Prostate gland (tissue), 2 donors: Measurements from ENCODE around the gene PCTP. TPM values are rescaled to one million over a fixed set of nuclear protein-coding genes. Genes with fewer than 3 reads are reported as not detected.

Experiments
- DNase-seq: peaks from one replicate; pipeline ENCODE4 v3.0.0-alpha.2; 2019; ENCODE audit warnings: low spot score
- H3K27ac ChIP-seq, 2 donors: fragments of 200-600 bp; sonication (generic); 2 replicates each; pipeline ENCODE4 v1.5.1; 2017 to 2019
- H3K27me3 ChIP-seq: fragments of 200-600 bp; sonication (generic); replicated peaks from 2 replicates; pipeline ENCODE4 v1.5.1; 2019; ENCODE audit not compliant: insufficient read depth
- H3K36me3 ChIP-seq, 2 donors: fragments of 200-600 bp; sonication (generic); 1 replicate in 1 of 2; 2 replicates in 1 of 2; pipeline versions ENCODE4 v1.5.1 to v1.8.1; 2017 to 2019
- H3K4me1 ChIP-seq: fragments of 200-600 bp; sonication (generic); replicated peaks from 2 replicates; pipeline ENCODE4 v1.5.1; 2019
- H3K4me3 ChIP-seq, 2 donors: fragments of 200-600 bp; sonication (generic); 2 replicates each; pipeline ENCODE4 v1.5.1; 2017 to 2019
- H3K9me3 ChIP-seq: fragments of 200-600 bp; sonication (generic); 2 replicates; pipeline ENCODE4 v1.5.1; 2017
- POLR2A ChIP-seq: fragments of 450-650 bp; IDR thresholded peaks from one replicate; pipeline ENCODE4 v1.6.1; 2016; ENCODE audit warnings: antibody characterized with exemption, mild to moderate bottlenecking
- POLR2AphosphoS5 ChIP-seq: sonication (generic); formaldehyde crosslinking; IDR thresholded peaks from one replicate; pipeline ENCODE4 v1.6.1; 2017; ENCODE audit warnings: antibody characterized with exemption
- WGBS: methylation state at CpG from one replicate; pipeline ENCODE4 v1.1.5; 2018; 5-methylcytosine and 5-hydroxymethylcytosine counted together
- intact Hi-C: fragments of 100-400 bp; cut with DNase I; formaldehyde crosslinking; loops from one replicate; pipeline ENCODE4 v1.14.2; 2022
- total RNA-seq, 2 donors: library from RNA; depleted of rRNA; stranded (reverse); fragments of >200 nt; gene quantifications; one replicate each; pipeline ENCODE4 v1.1.0, GENCODE V29; 2016
- TF ChIP-seq, protein P1 (sequence below), 4 experiments: fragments of 200-600 bp in 2 of 4; fragments of 450-650 bp in 2 of 4; sonication (generic) in 2 of 4; IDR thresholded peaks; 1 replicate in 3 of 4; 2 replicates in 1 of 4; pipeline ENCODE4 v1.5.1; 2016 to 2019; ENCODE audit warnings: antibody characterized with exemption in 4 of 4, mild to moderate bottlenecking in 2 of 4, moderate library complexity in 2 of 4

PCTP gene
- total RNA-seq, 2 donors from 2014 or later, result 14.7 to 21.9 TPM

DNA sequence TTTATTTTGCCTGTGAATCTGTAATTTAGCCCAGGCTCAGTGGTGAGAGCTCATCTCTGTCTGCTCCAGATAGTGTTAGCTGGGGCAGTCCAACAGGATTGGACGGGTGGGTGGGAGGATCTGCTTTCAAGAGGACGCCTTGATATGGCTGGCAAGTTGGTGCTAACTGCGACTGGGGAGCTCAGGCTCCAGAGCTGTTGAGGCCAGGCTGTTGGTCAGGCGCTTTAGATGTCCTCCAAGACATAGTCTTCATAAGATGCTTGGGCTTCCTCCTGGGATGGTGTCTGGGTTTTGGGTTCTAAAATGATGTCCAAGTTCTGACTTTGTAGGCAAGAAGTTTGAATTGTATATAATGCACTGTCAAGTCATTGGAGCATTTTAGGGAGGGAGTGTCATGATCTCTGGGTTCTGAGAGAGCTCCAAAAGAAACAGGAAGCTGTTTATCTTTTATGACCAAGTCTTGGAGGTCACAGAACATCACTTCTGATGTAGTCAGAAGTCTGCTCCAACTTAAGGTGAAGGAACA is 12.8 kb upstream of the PCTP start:
- 87% methylated on average over 4 of the region's 4 CpGs for WGBS

DNA sequence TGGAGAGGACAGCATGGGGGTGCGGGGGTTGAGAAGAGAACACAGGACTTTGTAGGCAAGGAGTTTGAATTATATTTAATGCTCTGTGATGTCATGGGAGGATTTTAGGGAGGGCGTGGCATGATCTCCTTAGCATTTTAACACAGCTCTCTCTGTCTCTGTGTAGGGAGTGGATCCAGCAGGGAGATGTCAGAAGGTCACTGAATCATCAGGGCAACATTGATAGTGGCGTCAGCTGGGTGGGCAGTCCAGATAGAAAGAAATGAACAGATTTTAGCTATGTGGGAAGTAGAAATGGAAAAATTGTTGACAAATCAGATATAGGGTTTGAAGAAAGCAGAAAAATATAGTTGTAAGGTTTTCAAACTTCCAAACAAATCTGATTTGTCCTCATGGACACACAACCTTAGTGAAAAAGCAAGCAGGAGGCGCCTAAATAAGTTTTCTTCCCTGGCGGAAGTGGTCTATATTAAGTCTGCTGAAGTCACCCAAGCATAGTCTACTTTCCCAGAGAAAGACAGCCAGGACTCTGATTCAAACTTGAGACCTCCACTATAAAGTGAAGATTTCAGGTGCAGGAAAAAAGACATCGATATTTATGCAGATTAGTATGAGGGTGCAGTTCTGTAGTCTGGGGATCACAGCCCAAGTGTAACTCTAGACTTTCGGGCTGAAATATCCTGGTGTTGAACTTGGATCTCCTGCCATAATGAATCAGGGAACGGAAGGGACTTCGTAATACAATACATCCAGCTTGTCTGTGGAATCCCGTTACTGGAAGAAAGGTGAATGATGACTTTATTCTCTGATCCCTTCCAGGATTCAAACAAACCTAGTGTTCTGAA is 10.1 kb upstream of the PCTP start:
- WGBS, result 68% methylated on average over 10 of the region's 10 CpGs
- TF ChIP-seq, protein P1, sequence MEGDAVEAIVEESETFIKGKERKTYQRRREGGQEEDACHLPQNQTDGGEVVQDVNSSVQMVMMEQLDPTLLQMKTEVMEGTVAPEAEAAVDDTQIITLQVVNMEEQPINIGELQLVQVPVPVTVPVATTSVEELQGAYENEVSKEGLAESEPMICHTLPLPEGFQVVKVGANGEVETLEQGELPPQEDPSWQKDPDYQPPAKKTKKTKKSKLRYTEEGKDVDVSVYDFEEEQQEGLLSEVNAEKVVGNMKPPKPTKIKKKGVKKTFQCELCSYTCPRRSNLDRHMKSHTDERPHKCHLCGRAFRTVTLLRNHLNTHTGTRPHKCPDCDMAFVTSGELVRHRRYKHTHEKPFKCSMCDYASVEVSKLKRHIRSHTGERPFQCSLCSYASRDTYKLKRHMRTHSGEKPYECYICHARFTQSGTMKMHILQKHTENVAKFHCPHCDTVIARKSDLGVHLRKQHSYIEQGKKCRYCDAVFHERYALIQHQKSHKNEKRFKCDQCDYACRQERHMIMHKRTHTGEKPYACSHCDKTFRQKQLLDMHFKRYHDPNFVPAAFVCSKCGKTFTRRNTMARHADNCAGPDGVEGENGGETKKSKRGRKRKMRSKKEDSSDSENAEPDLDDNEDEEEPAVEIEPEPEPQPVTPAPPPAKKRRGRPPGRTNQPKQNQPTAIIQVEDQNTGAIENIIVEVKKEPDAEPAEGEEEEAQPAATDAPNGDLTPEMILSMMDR (IDR thresholded peaks at IDR 0.05), result no peak
- no peak for TF ChIP-seq POLR2A
- no peak for TF ChIP-seq POLR2AphosphoS5
- Histone ChIP-seq H3K4me1 (no peaks in the 10 kb centered on the region), H3K4me3 (no peak overlapping the region), H3K36me3 (no peaks in the 10 kb centered on the region), H3K27me3 (no peaks in the 10 kb centered on the region), H3K27ac (no peak overlapping the region), H3K9me3 (no peaks in the 10 kb centered on the region)
- DNase-seq, result no peak
- intact Hi-C loops, result no loop called here

More for the DNA sequence above, 12.8 kb upstream of the PCTP start:
- H3K4me3 ChIP-seq, result no peak overlapping the region
- no peaks in the 10 kb centered on the region for H3K36me3 ChIP-seq
- DNase-seq, result no peak
- no peaks in the 10 kb centered on the region for H3K4me1 ChIP-seq
- no peak overlapping the region for H3K27ac ChIP-seq
- no peak for TF ChIP-seq POLR2AphosphoS5
- TF ChIP-seq POLR2A, result no peak
- TF ChIP-seq, protein P1 (IDR thresholded peaks at IDR 0.05), result no peak
- intact Hi-C loops, result no loop called here
- H3K9me3 ChIP-seq, result no peaks in the 10 kb centered on the region
- H3K27me3 ChIP-seq, result no peaks in the 10 kb centered on the region

DNA sequence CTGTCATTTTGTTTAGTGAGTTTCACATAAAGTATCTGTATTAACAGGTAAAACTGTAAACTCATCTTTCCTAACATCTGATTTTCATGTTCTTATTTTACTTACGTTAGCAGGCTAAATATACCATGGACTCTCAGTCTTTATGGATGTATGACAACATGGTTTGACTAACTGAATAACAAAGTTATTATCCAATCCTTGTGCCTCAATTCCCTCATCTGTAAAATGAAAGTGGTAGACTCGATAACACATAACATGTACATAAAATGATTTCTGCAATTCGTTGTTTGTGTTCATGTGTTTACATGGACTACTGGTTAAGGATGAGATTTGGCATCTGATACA is 9.5 kb upstream of the PCTP start:
- H3K4me1 ChIP-seq, result no peaks in the 10 kb centered on the region
- WGBS, result 77% methylated on average over 3 of the region's 3 CpGs
- H3K27me3 ChIP-seq, result no peaks in the 10 kb centered on the region
- H3K27ac ChIP-seq, result no peak overlapping the region
- DNase-seq, result no peak
- no peak overlapping the region for H3K4me3 ChIP-seq
- H3K36me3 ChIP-seq, result no peaks in the 10 kb centered on the region
- intact Hi-C loops, result no loop called here
- no peaks in the 10 kb centered on the region for H3K9me3 ChIP-seq
- TF ChIP-seq POLR2A (no peak), POLR2AphosphoS5 (no peak)
- TF ChIP-seq, protein P1 (IDR thresholded peaks at IDR 0.05), result no peak

DNA sequence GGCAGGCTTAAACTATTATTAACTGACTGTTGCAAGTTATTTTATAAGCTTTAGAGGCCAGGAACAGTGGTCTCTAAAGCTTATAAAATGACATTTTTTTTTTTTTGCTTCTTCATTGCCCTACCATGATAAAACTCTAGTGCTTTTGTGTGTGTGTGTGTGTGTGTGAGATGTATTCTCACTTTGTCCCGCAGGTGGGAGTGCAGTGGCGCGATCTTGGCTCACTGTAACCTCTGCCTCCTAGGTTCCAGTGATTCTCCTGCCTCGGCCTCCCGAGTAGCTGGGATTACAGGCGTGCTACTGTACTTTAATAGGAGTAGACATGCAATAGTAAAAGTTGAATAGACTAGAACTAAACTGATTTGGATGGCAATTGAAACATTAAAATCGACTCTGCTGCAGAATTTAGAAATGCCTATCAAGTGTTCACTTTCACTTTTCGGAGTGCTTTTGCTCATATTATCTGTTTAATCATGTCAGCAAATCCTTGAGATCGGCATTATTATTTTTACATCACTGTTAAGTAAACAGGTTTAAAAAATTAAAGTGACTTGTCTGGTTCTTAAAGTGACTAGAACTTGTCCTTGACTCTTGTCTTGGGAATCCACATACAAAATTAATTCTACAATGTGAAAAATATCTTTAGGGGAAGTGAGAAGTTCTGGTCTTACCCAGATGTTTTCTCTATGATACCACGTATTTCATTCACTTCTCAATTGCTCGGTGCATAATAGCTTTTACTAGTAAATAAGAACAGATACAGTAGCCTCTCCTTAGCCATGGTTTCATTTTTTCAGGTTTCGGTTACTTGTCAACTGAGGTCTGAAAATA is 8.4 kb upstream of the PCTP start:
- WGBS, result 68% methylated on average over 12 of the region's 12 CpGs
- no peak overlapping the region for H3K4me3 ChIP-seq
- intact Hi-C loops, result no loop called here
- H3K9me3 ChIP-seq, result no peaks in the 10 kb centered on the region
- DNase-seq, result no peak
- no peaks in the 10 kb centered on the region for H3K4me1 ChIP-seq
- no peaks in the 10 kb centered on the region for H3K27me3 ChIP-seq
- H3K27ac ChIP-seq, result no peak overlapping the region
- no peak for TF ChIP-seq POLR2AphosphoS5
- TF ChIP-seq POLR2A, result no peak
- TF ChIP-seq, protein P1 (IDR thresholded peaks at IDR 0.05), result no peak
- H3K36me3 ChIP-seq, result no peaks in the 10 kb centered on the region
